HG03025 (cell line): ENCODE data around the gene EBF3.

Experiments used
- ATAC-seq: cut with Tn5 transposase; IDR thresholded peaks from one replicate; pipeline ENCODE4 v1.9.1; 2021; ENCODE audit warnings: mild to moderate bottlenecking, moderate library complexity; ENCODE audit not compliant: unreplicated experiment, low FRiP score

Gene EBF3

GRCh38 chr10:129880191-129880870 is 83.7 kb downstream of the EBF3 start:
- no peak for ATAC-seq

- ATAC-seq = no peak
These were observed 84.4 kb downstream of the EBF3 start for GRCh38 chr10:129879655-129880054.

- no peak for ATAC-seq
These were observed 85.2 kb downstream of the EBF3 start for GRCh38 chr10:129878835-129879234.

GRCh38 chr10:129877773-129878371 is 86.2 kb downstream of the EBF3 start:
- ATAC-seq = no peak

GRCh38 chr10:129876838-129877237 is 87.2 kb downstream of the EBF3 start:
- ATAC-seq = no peak

GRCh38 chr10:129875993-129876726 is 87.9 kb downstream of the EBF3 start:
- ATAC-seq = no peak

- ATAC-seq = no peak
These were observed 90.7 kb downstream of the EBF3 start for GRCh38 chr10:129873351-129873750.

GRCh38 chr10:129871966-129872365 is 92.1 kb downstream of the EBF3 start:
- no peak for ATAC-seq

- no peak for ATAC-seq
These were observed 93.0 kb downstream of the EBF3 start for GRCh38 chr10:129870961-129871621.

GRCh38 chr10:129870474-129870757 is 93.7 kb downstream of the EBF3 start:
- no peak for ATAC-seq

GRCh38 chr10:129869596-129870473 is 94.2 kb downstream of the EBF3 start:
- ATAC-seq = no peak

- ATAC-seq = no peak
These were observed 95.5 kb downstream of the EBF3 start for GRCh38 chr10:129868449-129869035.

- no peak for ATAC-seq
These were observed 96.4 kb downstream of the EBF3 start for GRCh38 chr10:129867631-129868179.

GRCh38 chr10:129866894-129867293 is 97.2 kb downstream of the EBF3 start:
- no peak for ATAC-seq

GRCh38 chr10:129865960-129866359 is 98.1 kb downstream of the EBF3 start:
- ATAC-seq = no peak

- ATAC-seq = no peak
These were observed 98.7 kb downstream of the EBF3 start for GRCh38 chr10:129865413-129865812.

- ATAC-seq = no peak
These were observed 99.4 kb downstream of the EBF3 start for GRCh38 chr10:129864601-129865126.

GRCh38 chr10:129864082-129864481 is 100.0 kb downstream of the EBF3 start:
- ATAC-seq = no peak

- ATAC-seq = no peak
These were observed 100.8 kb downstream of the EBF3 start for GRCh38 chr10:129863201-129863663.
